RPMI7951 (cell line): ENCODE data around the gene B3GNT9. TPM values are rescaled to one million over a fixed set of nuclear protein-coding genes. Genes with fewer than 3 reads are reported as not detected.
"Not testable (repeated sequence)": the region's sequence is repeated elsewhere in the genome, so short reads cannot be mapped to it uniquely, and the experiment has no call there.

Experiments used
- DNase-seq: peaks from one replicate; pipeline ENCODE4 v3.0.0-alpha.2; 2012; ENCODE audit warnings: low read depth
- total RNA-seq: library from RNA; depleted of rRNA; stranded (reverse); fragments of >200 nt; shearing (Covaris generic); gene quantifications from 2 replicates; pipeline ENCODE4 v1.2.3, GENCODE V29; 2014

The B3GNT9 gene
- total RNA-seq, 1 experiment from 2014 or later: 25.6 TPM

DNA sequence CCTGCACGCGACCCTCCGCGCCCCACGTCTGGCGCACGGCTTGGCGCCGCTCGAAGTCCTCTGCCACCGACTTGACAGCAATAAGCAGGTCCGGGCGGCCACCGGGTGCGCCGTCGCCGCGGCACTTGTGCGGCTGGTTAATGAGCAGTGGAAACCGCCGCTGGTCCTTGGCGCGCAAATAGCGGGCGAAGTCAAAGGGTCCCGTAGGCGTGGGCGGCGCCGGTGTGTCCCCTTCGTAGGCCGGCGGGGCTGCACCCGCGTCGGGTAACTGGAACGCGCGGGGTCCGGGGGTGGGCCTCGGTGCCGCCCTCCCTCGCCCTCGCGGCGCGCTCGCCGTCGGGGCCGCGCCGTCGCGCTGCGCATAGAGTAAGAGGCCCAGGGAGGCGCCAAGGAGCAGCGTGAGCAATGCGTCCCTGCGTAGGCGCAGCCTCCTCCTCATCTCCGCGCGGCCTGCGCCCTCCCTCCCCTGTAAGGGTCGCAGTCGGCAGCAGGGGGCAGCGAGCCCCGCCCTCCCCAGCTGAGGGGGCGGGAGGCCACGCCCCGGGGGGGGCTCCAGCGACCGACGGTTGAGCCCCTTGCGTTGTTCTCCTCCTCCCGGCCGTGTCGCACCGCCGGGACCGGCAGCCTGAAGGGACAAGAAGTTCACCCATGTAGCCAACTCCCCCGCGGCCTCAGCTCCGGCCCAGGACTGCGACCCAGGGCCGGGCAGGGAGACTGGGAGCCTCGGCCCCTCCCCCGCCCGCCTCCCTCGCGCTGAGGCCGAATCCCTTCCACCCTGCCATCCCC is 558 bp downstream of the B3GNT9 start:
- DNase-seq: peak; percentile 62

DNA sequence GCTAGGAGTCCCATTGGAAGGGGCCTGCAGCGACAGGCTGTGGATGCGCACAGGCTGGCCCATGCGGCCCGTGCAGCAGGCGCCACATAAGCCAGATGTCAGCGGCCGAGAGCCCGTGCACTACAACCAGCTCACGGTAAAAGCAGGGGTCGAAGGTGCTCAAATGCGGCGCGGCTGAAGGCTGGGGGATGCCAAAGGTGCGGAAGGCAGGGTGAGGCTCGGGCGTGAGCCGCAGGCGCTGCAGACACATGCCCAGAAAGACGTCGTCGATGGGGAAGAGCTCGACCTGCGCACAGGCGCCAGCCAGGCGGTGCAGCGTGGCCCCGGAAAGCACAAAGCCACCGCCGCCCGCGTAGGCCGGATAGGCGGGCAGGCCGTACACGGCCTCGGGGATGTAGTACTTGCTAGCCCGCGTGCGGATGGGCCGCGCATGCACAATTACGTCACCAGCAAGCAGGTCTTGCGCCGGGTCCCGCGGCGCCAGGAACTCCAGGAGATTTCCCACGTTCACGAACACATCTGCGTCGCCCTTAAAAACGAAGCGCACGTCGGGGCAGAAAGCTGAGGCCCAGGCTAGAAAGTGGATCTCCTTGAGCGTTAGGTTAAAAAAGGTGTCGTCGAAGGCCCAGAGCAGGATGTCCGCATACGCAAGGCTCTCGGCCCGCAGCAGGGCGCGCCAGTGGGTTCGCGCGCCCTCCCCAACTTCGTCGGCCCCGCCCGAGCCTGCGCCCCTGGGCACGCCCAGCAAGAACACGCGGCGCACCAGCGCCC is 1.3 kb downstream of the B3GNT9 start:
- DNase-seq: no peak

DNA sequence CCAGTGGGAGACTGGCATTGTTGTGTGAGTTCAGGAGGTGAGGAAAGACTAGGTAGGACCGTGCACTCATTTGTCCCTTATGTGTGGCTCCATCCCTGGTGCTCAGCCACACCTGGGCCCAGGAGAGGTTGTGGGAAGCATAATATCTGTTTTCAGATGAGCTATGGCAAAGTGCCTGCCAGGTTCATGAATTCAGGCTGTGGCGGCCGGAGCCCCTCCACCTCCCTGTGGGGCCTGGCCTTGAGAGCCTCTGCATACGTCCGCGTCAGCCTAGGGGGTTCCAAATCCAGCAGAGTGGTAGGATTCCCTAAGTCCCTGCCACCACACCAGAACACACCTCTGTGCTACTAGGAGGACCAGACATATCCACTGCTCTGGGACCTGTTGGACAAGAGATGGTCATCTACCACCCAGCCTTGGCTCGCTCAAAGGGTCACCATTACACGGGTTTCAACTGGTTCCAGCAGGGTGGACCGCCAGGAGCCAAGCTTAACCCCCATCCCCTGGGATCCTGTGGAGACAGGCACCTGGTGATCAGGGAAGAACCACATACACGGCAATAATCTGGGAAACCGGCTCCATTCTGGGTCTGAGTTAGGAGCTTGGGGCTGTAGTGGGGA is 2.0 kb downstream of the B3GNT9 start:
- DNase-seq: no peak

DNA sequence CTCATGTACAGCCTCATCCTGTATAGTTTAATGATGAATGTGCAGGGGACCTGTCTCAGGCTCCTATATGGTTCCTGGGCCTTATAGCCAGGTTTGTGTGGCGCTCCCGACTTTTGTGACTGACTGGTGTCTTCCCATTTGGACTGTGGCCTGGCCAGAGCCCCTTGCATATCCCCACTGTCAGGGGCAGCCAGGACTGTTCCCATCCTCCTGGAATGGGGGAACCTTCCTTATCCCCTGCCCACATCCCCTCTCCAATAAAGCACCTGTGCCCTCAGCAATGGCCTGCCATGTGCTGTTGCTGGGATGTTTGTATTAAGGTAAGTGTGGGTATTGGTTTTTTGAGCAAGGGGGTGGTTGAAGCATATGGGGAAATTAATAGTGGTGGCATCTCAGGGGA is 2.6 kb downstream of the B3GNT9 start:
- DNase-seq: no peak

DNA sequence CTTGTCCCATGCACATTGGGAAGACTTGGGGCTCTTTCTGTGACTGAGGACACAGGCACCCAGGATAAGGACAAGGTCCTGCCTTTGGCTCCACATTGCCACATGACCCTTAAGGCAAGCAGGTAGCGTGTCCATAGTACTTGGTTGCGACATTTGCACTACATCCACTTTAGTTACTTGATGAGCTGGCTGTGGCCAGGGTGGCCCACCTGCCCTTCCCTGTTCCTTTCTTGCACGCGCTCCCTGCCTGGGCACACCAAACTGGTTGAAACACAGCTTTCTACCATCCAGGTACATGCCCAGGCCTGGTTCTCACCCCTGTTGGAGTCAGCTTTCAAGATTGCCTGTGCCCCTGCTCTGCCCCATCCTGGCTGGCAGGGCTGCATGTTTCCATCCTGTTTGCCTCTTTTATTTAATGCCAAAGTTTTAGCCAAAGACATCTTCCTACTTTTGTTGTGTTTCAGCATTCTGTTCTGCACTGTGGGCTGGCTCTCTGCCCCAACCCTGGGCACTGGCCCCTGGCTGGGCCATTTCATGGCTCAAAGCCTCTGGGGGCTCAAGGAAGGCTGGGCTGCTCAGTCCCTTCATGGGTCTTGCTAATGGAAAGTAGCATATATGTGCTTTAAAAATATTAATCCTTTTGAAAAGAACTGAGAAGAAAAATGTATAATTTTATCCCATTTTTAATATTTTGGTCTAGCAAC is 3.2 kb downstream of the B3GNT9 start:
- DNase-seq: no peak

DNA sequence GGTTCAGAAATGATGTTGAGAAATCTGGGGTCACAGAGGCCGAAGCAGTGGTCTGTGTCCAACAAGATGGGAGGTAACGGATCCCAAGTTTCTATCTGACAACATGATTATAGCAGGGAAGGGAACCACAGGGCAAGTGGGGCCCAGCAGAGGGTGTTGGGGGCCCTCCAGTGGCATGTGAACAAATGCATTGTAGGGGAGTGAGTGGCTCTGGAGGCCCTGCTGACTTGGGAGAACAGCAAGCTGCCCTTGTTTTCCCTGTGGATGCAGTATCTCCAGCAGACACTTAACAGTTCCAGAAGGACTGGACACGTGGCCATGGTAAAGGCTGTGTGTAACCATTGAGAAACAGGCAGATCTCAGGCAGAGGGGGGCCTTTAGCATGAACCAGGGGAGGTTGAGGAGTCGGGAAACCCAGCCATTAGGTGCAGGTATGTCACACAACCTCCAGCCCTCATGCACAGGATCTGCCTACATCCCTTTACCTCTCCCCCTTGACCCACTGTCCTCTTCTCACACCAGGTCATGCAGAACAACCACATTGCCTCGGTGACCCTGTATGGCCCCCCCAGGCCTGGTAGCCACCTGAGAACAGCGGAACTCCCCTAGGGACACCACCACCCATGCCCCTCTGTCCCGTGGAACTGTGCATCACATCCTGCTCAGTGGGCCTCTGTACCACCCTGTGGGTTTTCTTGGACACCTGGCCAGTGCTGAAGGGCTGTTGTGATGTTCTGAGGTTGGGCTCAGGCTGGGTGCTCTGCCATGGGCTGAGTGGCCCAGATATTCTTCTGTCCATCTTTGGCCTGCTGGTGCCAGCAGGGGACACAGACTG is 4.1 kb downstream of the B3GNT9 start:
- DNase-seq: no peak

DNA sequence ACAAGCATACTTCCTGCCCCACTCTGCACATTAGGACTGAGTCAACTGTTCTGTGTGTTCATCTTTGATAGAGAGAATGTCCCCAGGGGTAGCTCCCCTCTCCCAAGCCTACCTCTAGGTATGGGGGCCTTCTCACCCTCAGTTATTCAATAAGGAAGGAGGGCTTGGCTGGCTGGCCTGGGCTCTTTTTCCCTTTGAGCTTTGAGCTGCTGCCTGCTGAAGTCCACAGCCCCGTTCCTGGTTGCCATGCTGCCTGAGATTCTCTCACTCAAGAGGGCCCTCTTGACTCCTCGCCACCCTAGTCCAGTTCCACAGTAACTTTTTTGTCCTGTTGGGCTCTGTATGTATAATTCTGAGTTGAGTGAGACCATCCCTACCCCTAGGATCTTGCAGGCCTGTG is 5.1 kb downstream of the B3GNT9 start:
- no peak for DNase-seq

DNA sequence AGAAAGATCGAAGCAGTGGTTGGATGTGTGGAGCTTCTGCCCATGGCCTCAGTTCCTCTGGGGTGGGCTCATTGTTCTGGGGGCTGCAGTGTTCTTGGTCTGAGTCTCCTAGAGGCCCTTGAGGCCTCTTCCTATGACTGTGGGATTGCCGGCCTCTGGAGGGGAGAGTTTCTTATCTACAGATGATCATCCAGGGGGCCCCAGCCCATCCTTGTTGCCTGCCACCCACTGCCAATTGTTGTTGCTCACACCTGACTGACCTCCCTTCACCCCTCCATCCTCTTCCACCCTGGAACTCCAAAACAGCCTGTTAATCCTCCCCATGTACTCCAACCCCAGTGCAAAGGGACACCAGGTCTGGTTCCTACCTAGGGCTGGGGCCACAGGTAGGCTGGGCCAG is 5.9 kb downstream of the B3GNT9 start:
- DNase-seq: no peak

DNA sequence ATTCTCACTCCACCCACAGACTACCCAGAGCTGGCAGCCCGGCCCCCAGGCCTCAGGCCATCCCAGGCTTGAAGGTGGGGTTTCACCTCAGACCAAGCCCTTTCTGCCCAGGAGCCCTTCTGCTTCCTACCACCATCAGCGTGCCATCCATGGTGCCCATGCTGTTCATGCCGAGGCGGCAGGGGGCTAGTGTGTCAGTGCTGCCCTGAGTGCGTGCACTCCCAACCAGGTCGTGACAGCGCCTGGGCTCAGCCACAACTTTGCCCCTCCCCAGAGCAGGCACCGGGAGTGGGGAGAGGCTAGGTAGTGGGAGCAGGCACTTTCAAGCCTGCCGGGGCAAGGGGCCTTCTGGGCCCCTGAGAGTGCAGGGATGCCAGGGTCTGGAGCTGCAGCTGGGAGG is 8.5 kb downstream of the B3GNT9 start:
- DNase-seq: no peak

DNA sequence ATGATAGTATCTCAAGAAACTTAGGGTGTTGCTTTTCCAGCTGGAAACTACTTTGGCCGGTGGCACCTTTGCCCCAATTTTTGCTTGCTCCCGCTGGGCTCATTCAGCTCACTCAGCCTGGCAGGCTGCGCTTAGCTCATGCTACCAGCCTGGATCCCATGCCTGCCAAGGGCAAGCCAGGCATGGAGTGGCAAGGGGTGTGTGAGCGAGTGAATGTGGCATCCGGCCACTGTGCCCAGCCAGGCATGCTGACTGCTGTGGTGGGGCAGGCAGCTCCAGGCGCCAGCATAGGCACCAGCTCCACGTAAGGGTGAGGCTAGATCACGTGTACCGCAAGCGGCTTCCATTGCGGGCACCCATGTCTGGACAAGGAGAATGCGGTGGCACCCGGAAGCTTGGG is 9.4 kb downstream of the B3GNT9 start:
- DNase-seq: no peak

DNA sequence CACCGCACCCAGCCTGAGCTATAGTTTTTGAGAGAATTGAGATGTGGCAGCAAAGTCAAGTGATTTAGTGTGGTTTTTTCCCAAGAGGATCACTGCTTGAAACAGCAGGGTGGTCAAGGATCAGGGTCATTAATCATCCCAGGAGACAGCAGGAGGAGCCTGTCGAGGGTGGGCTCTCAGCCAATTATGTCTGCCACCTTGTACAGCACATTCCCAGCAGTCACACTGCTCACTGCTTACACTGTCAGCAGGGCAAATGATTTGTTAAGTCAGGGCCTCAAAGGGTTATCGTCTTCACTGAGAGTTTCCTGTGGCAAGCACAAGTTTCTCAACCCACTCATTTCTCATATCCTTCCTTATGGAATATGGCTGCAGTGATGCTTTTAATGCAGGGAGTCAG is 13.2 kb downstream of the B3GNT9 start:
- no peak for DNase-seq

DNA sequence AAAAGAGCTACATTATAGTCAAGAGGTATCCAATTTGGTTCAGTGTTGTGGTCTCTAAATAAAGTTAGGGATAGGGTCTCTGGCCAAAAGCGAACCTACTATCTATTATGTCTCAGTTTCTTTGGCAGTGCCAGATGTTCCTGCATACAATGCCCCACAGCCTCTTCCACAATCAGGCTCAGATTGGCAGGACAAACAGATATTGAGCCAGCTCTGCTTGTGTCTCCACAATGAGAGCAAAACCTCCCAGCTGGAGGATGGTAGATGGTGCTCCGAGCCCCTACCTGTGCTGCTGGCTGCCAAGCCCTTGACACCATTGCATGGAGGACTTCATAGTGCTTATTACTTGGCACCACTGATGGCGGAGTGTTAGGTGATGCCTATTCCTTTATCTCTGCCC is 21.4 kb downstream of the B3GNT9 start:
- DNase-seq: no peak

DNA sequence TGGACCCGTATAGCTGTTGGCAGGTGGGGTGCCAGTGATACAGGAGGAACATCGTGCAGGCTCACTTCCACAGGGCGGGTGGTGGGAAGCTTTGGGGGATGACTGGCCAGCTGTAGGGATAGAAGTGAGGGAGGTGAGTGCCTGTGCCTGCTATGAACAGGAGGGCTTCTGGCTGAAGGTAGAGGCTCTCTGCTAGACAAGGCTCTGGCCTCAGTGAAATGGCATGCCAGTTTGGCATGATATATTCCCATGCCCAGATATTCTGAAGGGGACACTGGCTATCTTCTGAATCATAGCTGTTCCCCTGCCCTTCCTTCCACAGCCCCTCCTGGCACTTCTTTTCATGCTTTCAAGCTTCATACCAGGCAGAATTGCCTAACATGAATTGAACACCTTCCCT is 21.9 kb downstream of the B3GNT9 start:
- DNase-seq: no peak

DNA sequence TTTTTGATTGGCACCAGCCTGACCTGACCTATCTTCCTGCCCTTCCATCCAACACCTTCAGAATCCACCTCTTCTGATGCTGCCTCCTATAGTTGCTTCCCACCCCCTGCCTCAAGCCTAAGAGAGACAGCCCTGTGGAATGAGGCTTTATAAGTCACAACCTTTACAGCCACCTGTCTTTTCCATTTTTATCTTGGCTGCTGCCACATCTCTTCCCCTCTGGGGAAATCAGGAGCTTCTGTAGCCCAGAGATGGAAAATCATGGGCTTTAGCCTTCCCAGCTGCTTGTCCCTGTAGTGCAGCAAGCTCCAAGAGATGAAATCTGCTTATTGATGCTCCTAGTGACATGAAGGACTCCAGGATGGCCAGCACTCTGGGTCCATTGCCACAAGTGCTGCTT is 22.4 kb downstream of the B3GNT9 start:
- no peak for DNase-seq

DNA sequence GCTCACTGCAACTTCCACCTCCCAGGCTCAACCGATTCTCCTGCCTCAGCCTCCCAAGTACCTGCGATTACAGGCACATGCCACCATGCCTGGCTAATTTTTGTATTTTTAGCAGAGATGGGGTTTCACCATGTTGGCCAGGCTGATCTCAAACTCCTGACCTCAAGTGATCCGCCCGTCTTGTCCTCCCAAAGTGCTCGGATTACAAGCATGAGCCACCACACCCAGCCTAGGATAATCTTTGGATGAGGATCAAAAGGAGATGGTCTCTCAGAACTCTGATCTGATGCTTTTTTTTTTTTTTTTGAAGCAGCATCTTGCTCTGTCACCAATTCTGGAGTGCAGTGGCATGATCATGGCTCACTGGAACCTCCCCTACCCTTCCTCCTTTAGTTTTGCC is 28.0 kb downstream of the B3GNT9 start:
- not testable (repeated sequence) for DNase-seq

DNA sequence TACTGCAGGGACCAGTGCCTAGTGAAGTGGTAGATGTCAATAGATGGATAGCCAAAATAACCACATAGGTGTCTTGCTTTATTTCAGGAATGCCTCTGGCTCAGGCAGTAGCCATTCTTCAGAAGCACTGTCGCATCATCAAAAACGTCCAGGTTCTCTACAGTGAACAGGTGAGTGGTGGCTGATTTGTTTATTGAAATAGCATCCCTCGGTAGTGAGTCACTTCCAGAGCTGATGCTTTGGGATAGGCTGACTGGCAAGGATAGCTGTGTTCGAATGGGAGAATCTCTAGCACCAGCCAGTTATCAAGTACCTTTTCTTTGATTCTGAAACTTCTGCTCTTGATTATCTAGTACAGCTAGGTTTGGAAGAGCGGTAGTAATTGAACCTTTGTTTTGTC is 30.8 kb downstream of the B3GNT9 start:
- no peak for DNase-seq

DNA sequence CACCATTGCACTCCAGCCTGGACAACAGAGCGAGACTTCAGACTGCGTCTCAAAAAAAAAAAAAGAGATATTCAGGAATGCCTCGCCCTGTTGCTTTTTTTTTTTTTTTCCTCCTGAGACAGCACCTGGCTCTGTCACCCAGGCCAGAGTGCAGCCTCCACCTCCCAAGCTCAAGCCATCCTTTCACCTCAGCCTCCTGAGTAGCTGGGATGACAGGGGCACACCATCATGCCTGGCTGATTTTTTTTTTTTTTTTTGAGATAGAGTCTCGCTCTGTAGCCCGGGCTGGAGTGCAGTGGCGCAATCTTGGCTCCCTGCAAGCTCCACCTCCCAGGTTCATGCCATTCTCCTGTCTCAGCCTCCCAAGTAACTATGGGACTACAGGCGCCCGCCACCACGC is 33.1 kb downstream of the B3GNT9 start:
- no peak for DNase-seq

DNA sequence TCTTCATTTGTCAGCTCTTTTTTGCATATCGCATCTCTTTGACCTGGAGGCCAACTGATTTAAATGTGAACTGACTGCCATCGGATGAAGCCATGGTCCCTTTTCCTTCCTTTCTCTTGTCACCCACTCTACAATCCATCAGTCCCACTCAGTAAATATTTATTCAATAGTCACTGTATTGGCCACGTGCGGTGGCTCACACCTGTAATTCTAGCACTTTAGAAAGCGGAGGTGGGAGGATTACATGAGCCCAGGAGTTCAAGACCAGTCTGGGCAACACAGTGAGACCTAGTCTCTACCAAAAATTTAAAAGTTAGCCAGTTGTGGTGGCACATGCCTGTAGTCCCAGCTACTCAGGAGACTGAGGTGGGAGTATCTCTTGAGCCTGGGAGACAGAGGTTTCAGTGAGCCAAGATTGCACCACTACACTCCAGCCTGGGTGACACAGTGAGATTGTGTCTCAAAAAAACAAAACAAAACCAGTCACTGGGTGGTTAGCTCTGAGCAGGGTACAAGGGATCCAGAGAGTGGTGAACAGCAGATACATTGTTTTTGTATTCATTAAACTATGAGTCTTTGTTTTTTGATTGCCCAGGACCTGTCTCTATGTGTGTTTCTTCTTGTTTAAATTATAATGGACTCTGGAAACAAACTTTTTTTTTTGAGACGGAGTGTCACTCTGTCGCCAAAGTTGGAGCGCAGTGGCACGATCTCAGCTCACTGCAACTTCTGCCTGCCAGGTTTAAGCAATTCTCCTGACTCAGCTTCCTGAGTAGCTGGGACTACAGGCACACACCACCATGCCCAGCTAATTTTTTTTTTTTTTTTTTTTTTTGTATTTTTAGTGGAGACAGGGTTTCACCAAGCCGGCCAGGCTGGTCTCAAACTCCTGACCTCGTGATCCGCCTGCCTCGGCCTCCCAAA is 34.1 kb downstream of the B3GNT9 start:
- DNase-seq: no peak

DNA sequence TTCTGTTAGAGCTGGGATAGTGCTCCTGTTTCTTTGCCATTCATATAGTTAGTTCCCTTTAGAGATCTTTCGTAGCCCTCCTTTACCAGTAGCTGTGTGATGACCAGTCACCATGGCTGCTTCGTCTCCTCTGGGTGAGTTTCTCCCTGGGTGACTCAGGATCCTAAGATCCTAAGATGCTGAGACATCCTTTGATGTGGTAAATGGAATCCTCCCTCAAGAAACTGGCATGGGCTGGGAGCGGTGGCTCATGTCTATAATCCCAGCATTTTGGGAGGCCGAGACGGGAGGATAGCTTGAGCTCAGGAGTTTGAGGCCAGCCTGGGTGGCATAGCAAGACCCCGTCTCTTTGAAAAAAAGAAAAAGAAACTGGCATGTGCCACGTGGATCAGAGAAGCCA is 35.2 kb downstream of the B3GNT9 start:
- peak; percentile 92 for DNase-seq

DNA sequence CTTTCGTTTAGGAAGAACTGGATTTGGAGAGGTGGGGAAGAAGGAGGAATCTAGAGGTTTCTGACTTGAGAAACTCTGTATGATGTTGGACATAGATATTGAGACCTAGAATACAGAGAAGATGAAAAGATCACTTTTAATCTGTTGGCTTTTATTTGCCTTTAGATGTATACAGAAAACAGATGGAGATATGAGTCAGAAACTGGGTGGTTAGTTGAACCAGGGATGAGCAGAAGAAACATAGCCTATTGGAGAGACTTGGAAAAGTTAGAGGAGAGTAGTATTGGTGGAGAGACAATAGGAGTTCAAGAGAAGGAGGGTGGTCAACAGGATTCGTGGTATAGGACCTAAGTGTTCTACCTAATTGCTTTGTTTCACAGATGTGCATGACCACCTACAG is 36.0 kb downstream of the B3GNT9 start:
- peak; percentile 41 for DNase-seq
